MCF 10A (cell line): ENCODE results near the gene MEX3A. TPM values are rescaled to one million over a fixed set of nuclear protein-coding genes. Genes with fewer than 3 reads are reported as not detected.

Experiments used
- BruUV-seq: library from RNA; stranded (reverse); fragments of 400-500 nt; replicated peaks from 2 replicates; lab custom pipeline; 2021; lab: Mats Ljungman, UMichigan
- CTCF ChIA-PET: fragments of 300-600 bp; sonication (Branson Sonifier 250); formaldehyde crosslinking; extraction: SDS; loops from one replicate; lab custom pipeline; 2021; ENCODE audit warnings: antibody characterized with exemption, inconsistent platforms; lab: Yijun Ruan, JAX
- POLR2A ChIA-PET: fragments of 300-600, 350-650 bp; sonication (Branson Sonifier 250); formaldehyde crosslinking; extraction: SDS; loops from one replicate; lab custom pipeline; 2020; ENCODE audit warnings: antibody characterized with exemption, inconsistent platforms; lab: Yijun Ruan, JAX
- DNase-seq: peaks from one replicate; pipeline ENCODE4 v3.0.0-alpha.2; 2018; ENCODE audit not compliant: unreplicated experiment
- H3K27ac Mint-ChIP-seq: one replicate; pipeline ENCODE4 v1.8.0; 2022; ENCODE audit warnings: mild to moderate bottlenecking, low read depth, mixed read lengths; ENCODE audit not compliant: unreplicated experiment
- H3K27me3 Mint-ChIP-seq: one replicate; pipeline ENCODE4 v1.8.0; 2022; ENCODE audit warnings: mixed read lengths; ENCODE audit not compliant: insufficient read depth, unreplicated experiment
- H3K36me3 Mint-ChIP-seq: one replicate; pipeline ENCODE4 v1.8.0; 2022; ENCODE audit warnings: mild to moderate bottlenecking, moderate library complexity, mixed read lengths; ENCODE audit not compliant: insufficient read depth, unreplicated experiment
- H3K4me1 Mint-ChIP-seq: one replicate; pipeline ENCODE4 v1.8.0; 2022; ENCODE audit warnings: mixed read lengths; ENCODE audit not compliant: insufficient read depth, unreplicated experiment
- H3K4me3 Mint-ChIP-seq: one replicate; pipeline ENCODE4 v1.8.0; 2022; ENCODE audit warnings: mild to moderate bottlenecking, moderate library complexity, mixed read lengths; ENCODE audit not compliant: unreplicated experiment
- H3K9me3 Mint-ChIP-seq: one replicate; pipeline ENCODE4 v1.8.0; 2022; ENCODE audit warnings: mixed read lengths; ENCODE audit not compliant: unreplicated experiment
- CTCF ChIP-seq: fragments of 200-600 bp; IDR thresholded peaks from one replicate; pipeline ENCODE4 v1.8.0; 2022; ENCODE audit warnings: antibody characterized with exemption, mild to moderate bottlenecking; ENCODE audit not compliant: unreplicated experiment
- intact Hi-C: fragments of 100-400 bp; cut with micrococcal nuclease; formaldehyde crosslinking; loops from 2 replicates; pipeline ENCODE4 v1.14.1; 2022
- total RNA-seq: library from RNA; stranded (reverse); gene quantifications from 2 replicates; pipeline ENCODE4 v1.2.3, GENCODE V29; 2022

The MEX3A gene
- total RNA-seq, 1 experiment from 2014 or later, result 0.91 TPM

- peak overlapping the region; percentile 96 for H3K27ac Mint-ChIP-seq
- H3K27me3 Mint-ChIP-seq, result no peaks in the 10 kb centered on the region
- peak; percentile 44 for DNase-seq
- ChIA-PET POLR2A (interaction anchor here (0.6 to 25.7 kb wide), 17 partner anchors 13 to 1183 kb away, joined by 3 to 960 read pairs (median 7); partner anchors contain the start of genes KHDC4, LMNA, PMF1 and SLC25A44), CTCF (interaction anchor here (0.6 to 46.2 kb wide), 27 partner anchors 8 to 409 kb away, joined by 3 to 1892 read pairs (median 5); partner anchors contain the start of genes LMNA, MEX3A, PMF1 and SSR2)
- BruUV-seq, result no TSS peak
- no peak for TF ChIP-seq CTCF
- intact Hi-C loops, result no loop called here
- peaks cover 59% of the 10 kb centered on the region for H3K4me1 Mint-ChIP-seq
- H3K36me3 Mint-ChIP-seq, result peaks cover 62% of the 10 kb centered on the region
- H3K9me3 Mint-ChIP-seq, result no peaks in the 10 kb centered on the region
- H3K4me3 Mint-ChIP-seq, result peak overlapping the region; percentile 60
These were observed 46.7 kb upstream of the MEX3A start for GRCh38 chr1:156128654-156129597.

GRCh38 chr1:156128308-156128653, 46.0 kb upstream of the MEX3A start:
- POLR2A ChIA-PET, result interaction anchor here (0.5 to 25.7 kb wide), 13 partner anchors 13 to 559 kb away, joined by 3 to 960 read pairs (median 7); partner anchors contain the start of genes LMNA, PMF1, SMG5 and SSR2
- H3K4me1 Mint-ChIP-seq, result peaks cover 66% of the 10 kb centered on the region
- H3K27me3 Mint-ChIP-seq, result no peaks in the 10 kb centered on the region
- peak overlapping the region; percentile 96 for H3K27ac Mint-ChIP-seq
- no TSS peak for BruUV-seq
- intact Hi-C loops, result no loop called here
- H3K9me3 Mint-ChIP-seq, result no peaks in the 10 kb centered on the region
- DNase-seq, result no peak
- TF ChIP-seq CTCF, result no peak
- peak overlapping the region; percentile 60 for H3K4me3 Mint-ChIP-seq
- H3K36me3 Mint-ChIP-seq, result peaks cover 56% of the 10 kb centered on the region
- CTCF ChIA-PET, result interaction anchor here (0.6 to 46.2 kb wide), 12 partner anchors 9 to 409 kb away, joined by 3 to 1892 read pairs (median 4); partner anchors contain the start of genes LMNA, MEX3A, PMF1 and SSR2

- BruUV-seq, result no TSS peak
- intact Hi-C loops, result loop anchor here (1.0 kb wide), 1 partner anchor 23 kb away; no protein-coding TSS in a partner anchor
These were observed 44.6 kb upstream of the MEX3A start for GRCh38 chr1:156126630-156127534.

More at GRCh38 chr1:156126630-156127534, 44.6 kb upstream of the MEX3A start:
- no peak for TF ChIP-seq CTCF
- peaks cover 78% of the 10 kb centered on the region for H3K4me1 Mint-ChIP-seq
- DNase-seq, result peak; percentile 92
- POLR2A ChIA-PET, result interaction anchor here (0.6 to 25.7 kb wide), 10 partner anchors 11 to 642 kb away, joined by 3 to 960 read pairs (median 28); partner anchors contain the start of genes KHDC4, LMNA, PMF1 and SMG5
- CTCF ChIA-PET, result interaction anchor here (0.5 to 46.2 kb wide), 6 partner anchors 9 to 98 kb away, joined by 3 to 1892 read pairs (median 103); partner anchors contain the start of genes LMNA and MEX3A
- H3K27ac Mint-ChIP-seq, result peak overlapping the region; percentile 96
- H3K36me3 Mint-ChIP-seq, result peaks cover 50% of the 10 kb centered on the region
- no peaks in the 10 kb centered on the region for H3K27me3 Mint-ChIP-seq
- no peaks in the 10 kb centered on the region for H3K9me3 Mint-ChIP-seq
- H3K4me3 Mint-ChIP-seq, result peak overlapping the region; percentile 60
